NCI-H187 (cell line): Measurements from ENCODE around the gene CDH22.

Source experiments
- DNase-seq, 2 experiments: peaks; one replicate each; lab custom pipeline; 2025; lab: John Stamatoyannopoulos, UW

The CDH22 gene

GRCh38 chr20:46323557-46323956, 15.3 kb upstream of the CDH22 start:
- peak in 1 of 2 experiments; percentile 25 for DNase-seq

DNA sequence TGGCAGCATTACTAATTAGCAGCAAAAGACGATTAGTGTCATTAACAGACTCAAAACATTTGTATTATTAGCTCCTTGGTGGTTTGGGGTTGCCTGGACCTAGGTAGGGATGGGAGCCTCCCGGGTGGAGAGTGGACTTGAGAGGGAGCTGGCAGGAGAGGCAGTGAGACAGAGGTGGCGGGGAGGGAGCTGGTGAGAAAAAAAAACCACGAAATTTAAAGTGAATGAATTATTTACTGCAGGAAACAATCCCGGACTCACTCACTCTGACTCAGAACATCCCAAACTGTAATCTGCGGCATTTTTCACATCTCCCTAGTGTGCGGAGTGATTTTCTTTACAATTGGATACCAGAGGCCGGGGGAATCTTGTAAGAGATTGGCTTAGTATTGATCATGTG, 14.3 kb upstream of the CDH22 start:
- no peak for DNase-seq

GRCh38 chr20:46317685-46318177, 9.4 kb upstream of the CDH22 start:
- no peak for DNase-seq

DNA sequence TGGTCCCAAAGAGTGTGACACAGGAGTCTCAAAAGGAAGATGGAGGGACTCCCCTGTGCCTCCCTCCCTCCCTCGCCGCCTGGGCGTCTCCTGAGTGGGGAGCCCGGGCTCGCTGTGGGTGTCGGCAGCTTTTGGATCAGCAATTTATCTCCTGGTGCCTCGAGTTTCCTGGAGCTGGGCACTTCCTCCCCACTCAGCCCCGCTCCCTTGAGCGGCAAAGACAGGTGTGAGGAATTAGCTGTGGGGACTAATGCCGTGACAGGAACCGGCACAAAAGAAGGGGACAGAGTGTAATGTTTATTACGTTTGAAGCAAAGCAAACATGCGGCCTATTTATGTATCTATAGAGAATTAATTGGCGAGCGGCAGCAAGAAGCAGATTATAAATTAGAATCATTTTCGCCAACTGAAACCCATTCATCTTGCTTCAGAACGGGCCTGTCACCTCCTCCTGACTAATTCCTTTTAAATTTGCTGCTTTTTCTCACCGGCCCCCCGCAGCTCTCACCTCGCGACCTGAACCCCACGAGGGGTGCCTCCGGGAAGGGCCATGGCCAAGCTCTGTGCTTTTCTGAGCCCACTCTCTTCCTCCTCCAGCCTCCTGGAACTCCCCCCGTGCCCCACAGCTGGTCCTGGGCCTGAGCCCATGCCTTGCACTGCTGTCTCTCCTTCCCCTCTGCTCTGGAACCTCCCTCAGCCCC, 8.8 kb upstream of the CDH22 start:
- no peak for DNase-seq

DNA sequence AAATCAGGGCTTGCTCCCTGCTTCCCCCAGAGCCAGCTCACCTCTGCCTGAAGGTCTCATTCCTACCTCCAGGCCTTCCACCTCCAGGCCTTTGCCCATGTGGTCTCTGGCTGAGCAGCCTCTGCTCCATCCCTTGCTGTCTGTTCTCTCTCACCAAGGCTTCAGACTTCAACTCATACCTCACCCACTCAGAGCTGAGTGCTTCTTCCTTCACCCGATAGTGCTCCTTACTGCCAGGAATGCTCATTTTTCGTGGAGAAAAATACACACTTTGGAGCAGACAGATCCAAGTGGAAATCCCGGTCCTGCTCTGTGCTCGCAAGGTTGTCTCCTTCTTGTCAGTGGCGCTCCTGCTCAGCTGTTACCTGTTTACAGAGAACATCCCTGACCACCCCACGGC, 7.0 kb upstream of the CDH22 start:
- no peak for DNase-seq

- DNase-seq: no peak
Measured at GRCh38 chr20:46312945-46313861, 4.9 kb upstream of the CDH22 start.

DNA sequence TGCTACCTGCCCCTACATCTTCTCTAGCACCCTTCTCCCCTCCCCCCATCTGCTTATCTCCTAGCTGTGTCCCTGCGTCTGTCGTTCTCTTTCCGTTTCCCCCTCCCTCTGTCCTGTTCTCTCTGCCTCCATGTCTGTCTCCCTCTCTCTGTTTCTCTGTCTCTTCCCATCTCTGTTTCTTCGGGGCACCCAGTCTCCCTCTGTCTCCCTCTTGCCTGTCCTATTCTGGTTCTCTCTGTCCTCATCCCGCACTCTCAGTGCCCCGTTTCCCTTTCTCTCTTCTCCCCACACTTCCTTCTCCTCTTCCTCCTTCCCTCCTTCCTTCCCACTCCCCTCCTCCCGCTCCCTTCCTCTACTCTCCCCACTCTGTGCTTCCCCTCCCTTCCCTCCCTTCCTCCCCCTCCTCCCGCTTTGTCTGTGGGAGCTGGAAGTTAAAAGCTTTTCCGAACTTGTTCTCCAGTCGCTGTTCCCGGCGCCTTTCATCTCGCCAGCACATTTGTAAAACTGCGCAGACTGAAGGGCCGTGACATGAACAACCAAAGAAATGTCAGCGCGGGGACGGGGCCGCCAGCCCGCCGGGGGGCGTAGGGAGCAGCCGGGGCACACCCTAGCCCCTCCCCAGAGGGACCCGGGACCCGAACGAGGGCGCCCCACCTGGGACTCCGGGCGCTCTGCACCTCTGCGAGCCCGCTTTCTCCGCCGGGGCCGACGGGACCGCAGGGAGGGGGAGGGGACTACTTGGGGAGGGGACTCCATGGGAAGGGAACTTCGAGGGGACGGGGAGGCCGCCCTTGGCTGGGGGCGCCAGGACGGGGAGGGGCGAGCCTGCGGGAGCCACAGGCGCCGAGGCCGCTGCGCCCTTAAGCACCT, 4.0 kb upstream of the CDH22 start:
- no peak for DNase-seq

GRCh38 chr20:46311719-46312074, 3.4 kb upstream of the CDH22 start:
- DNase-seq: no peak

GRCh38 chr20:46311039-46311650, 2.8 kb upstream of the CDH22 start:
- DNase-seq: no peak

DNA sequence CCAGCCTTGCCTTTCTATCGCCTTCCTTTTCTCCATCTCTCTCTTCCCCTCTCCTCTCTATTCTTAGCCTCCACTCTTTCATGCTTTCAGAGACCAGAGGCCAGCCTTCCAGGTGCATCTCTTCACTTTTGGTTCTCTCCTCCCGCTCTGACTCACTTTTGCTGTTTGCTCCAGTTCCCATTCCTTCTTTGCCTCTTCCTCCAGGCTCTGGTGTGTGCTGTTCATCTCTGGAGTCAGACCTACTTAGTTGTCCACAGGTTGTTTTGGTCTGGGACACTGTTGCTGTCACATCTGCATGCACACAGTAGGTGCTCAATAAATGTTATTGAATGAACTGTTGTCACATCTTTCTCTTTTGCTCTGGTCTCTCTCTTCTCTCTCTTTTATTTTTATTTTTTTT, 1.6 kb upstream of the CDH22 start:
- no peak for DNase-seq

GRCh38 chr20:46307999-46308257, 370 bp downstream of the CDH22 start:
- no peak for DNase-seq

DNA sequence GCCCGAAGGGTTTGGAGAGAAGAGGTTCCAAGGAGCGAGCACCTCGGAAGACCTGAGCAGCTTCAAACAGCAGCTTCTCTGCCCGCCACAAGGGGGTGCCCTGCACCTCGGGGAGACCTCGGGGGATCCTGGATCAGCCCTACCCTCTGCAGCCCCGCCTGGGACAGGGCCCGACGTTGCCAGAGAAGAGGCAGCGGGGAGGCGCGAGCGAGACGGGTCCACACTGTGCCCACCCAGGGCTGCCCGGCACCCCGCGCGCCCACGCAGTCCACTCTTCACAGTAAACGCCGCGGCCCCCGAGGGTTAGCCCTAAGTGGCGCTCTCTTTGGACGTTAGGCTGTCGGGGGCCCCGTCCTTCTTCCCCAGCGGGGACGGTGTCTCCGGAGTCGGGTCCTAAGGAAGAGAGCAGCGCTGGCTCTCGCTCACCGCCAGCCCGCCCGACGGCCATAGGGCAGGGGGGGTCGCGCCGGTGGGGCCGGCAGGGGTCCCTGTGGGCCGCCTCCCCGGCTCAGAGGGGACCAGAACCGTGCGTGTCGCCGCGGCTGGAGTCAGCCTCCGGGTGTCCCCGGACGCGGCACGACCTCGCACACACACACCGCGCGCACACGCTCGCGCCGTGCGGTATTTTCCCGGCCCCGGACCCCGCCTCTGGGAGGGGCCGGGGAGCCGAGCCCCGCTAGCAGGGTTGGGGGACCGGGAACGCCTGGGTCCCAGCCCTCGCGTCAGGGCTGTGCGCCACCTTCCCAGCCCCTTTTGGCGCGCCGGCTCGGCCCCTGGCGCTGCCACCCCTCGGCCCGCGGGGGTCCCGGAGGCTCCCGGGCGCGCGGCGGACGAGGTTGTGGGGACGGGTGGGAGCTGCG, 929 bp downstream of the CDH22 start:
- peak in 1 of 2 experiments; percentile 22 for DNase-seq

DNA sequence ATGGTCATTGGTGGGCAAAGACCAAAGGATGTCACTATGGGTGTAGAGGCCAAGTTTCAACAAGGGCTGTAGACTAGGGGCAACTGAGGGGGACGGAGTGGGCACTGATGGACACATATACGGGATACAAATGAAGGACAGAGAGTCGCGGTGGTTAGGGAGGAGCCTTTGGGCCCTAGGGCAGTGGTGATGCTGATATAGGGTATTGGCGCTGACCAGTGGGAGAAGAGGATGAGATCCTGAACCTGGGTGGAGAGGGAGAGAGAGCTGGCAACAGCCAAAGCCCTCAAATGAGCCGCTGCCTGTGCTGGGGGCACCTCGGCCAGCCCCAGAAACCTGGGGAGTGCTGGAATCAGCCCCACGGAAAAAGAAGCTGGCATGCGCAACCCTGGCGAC, 1.6 kb downstream of the CDH22 start:
- DNase-seq: no peak

- DNase-seq: no peak
Measured at GRCh38 chr20:46305973-46306360, 2.3 kb downstream of the CDH22 start.

- no peak for DNase-seq
Measured at GRCh38 chr20:46305331-46305972, 2.8 kb downstream of the CDH22 start.

- no peak for DNase-seq
Measured at GRCh38 chr20:46304852-46305251, 3.4 kb downstream of the CDH22 start.

- DNase-seq: no peak
Measured at GRCh38 chr20:46304361-46304760, 3.9 kb downstream of the CDH22 start.

- no peak for DNase-seq
Measured at GRCh38 chr20:46303176-46303956, 4.9 kb downstream of the CDH22 start.

DNA sequence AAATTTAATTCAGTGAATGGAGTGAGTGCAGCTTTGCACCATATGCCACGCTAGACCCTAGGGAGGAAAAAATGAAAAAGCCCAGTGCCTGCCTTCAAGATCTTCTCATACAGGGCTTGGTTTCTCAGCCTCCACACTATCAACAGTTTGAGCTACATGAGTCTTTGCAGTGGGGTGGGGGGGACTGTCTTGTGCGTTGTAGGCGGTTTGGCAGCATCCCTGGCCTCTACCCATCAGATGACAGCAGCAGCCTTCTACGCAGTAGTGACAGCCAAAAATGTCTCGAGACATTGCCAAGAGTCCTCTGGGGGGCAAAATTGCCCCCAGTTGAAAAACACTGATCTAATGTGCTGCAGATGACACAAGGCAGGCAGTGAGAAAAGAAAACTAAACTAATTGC, 6.2 kb downstream of the CDH22 start:
- no peak for DNase-seq

- no peak for DNase-seq
Measured at GRCh38 chr20:46300281-46300680, 8.0 kb downstream of the CDH22 start.
